Measurements from ENCODE around the gene FERMT3. TPM values are rescaled to one million over a fixed set of nuclear protein-coding genes. Genes with fewer than 3 reads are reported as not detected.

FERMT3 gene
- total RNA-seq, 1 experiment from 2014 or later = 4.3 TPM

DNA sequence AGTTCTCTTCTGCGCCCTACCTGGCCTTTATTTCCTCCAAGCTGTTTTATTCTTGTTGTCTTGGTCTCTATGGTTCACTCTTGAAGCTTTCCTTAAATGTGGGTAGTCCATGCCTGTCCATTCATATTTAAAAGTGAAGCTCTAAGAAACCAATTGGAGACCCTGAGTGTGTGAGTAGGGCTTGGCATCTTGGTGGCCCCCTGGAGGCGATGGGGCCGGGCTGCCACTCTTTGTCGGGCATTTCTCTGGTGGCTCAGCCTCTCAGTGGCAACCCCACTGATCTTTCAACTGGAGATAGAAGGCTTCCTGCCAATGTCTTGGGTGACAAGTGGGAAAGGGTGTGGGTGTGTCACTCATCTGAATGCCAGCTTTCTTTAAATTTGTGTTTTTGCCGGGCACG is 10.4 kb downstream of the FERMT3 start:
- Mint-ChIP-seq H3K27ac (ENCODE audit: unreplicated experiment) (no peak overlapping the region), H3K4me1 (ENCODE audit: low read depth, unreplicated experiment) (no peaks in the 10 kb centered on the region), H3K4me3 (ENCODE audit: unreplicated experiment) (no peak overlapping the region), H3K27me3 (ENCODE audit: insufficient read depth, unreplicated experiment) (no peaks in the 10 kb centered on the region), H3K9me3 (ENCODE audit: unreplicated experiment) (no peaks in the 10 kb centered on the region), H3K36me3 (ENCODE audit: insufficient read depth, unreplicated experiment) (peaks cover 7% of the 10 kb centered on the region)
- intact Hi-C loops (cut with micrococcal nuclease; ENCODE audit: unreplicated experiment) = no loop called here
- Histone ChIP-seq H3K27me3 (replicated peaks; ENCODE audit: control insufficient read depth, insufficient read depth, low read length) (no peaks in the 10 kb centered on the region), H3K4me1 (no peaks in the 10 kb centered on the region), H3K9me3 (no peaks in the 10 kb centered on the region), H3K36me3 (ENCODE audit: control insufficient read depth, insufficient read depth, low read length) (no peaks in the 10 kb centered on the region; the same call in none of the 2 replicates), H3K4me3 (ENCODE audit: low read depth, low read length) (no peak overlapping the region)
- TF ChIP-seq CTCF (IDR thresholded peaks at IDR 0.05; ENCODE audit: insufficient read depth in 1 of 2, low read depth in 1 of 2, low read length in 1 of 2, severe bottlenecking in 1 of 2, unreplicated experiment in 1 of 2) = no peak
- CTCF ChIA-PET = interaction anchor here (0.6 to 0.7 kb wide), 2 partner anchors 36 to 88 kb away, joined by 3 to 5 read pairs; partner anchors contain the start of gene ESRRA
- POLR2A ChIA-PET = no interaction called here
- DNase-seq = no peak
- BruUV-seq (replicated peaks) = no TSS peak

DNA sequence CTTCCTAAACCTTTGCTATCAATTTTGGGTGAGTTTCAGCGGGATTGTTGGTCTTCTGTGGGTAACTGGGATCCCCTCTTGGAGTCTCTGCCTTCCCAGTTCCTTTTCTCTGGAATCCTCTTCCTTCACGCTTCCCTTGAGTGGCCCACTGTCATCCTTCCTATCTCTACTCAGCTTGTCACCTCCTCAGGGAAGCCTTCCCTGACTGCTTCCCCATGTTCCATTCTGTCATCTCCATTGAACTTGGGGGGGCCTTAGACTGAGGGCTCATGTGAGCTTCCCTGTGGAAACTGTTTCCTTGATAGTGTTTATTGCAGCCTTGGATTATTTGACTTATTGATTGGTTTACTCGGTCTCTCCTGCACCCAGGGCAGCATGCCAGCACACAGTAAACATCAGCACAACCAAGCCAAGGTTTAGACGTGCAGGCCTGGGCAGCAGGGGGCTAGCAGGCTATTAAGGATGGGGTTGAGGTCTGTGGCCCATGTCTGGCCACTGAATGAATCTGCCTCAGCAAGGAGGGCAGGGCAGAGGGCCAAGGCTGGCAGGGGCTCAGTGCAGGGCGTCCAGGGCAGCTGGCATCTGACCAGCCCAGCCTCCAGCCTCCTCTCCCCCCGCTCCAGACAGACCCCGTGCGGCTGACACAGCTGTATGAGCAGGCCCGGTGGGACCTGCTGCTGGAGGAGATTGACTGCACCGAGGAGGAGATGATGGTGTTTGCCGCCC is 12.3 kb downstream of the FERMT3 start:
- no TSS peak for BruUV-seq (replicated peaks)
- TF ChIP-seq CTCF (IDR thresholded peaks at IDR 0.05; ENCODE audit: insufficient read depth in 1 of 2, low read depth in 1 of 2, low read length in 1 of 2, severe bottlenecking in 1 of 2, unreplicated experiment in 1 of 2) = no peak
- ChIA-PET CTCF (no interaction called here), POLR2A (no interaction called here)
- no peaks in the 10 kb centered on the region; the same call in 1 of the 2 replicates for H3K36me3 ChIP-seq (ENCODE audit: control insufficient read depth, insufficient read depth, low read length)
- intact Hi-C loops (cut with micrococcal nuclease; ENCODE audit: unreplicated experiment) = no loop called here
- no peaks in the 10 kb centered on the region for H3K27me3 Mint-ChIP-seq (ENCODE audit: insufficient read depth, unreplicated experiment)
- no peak overlapping the region for H3K4me3 ChIP-seq (ENCODE audit: low read depth, low read length)
- no peak for DNase-seq
- no peaks in the 10 kb centered on the region for H3K9me3 ChIP-seq
- no peak overlapping the region for H3K4me3 Mint-ChIP-seq (ENCODE audit: unreplicated experiment)
- no peak overlapping the region for H3K27ac Mint-ChIP-seq (ENCODE audit: unreplicated experiment)
- peaks cover 11% of the 10 kb centered on the region for H3K36me3 Mint-ChIP-seq (ENCODE audit: insufficient read depth, unreplicated experiment)
- H3K9me3 Mint-ChIP-seq (ENCODE audit: unreplicated experiment) = no peaks in the 10 kb centered on the region
- no peaks in the 10 kb centered on the region for H3K4me1 Mint-ChIP-seq (ENCODE audit: low read depth, unreplicated experiment)
- no peaks in the 10 kb centered on the region for H3K27me3 ChIP-seq (replicated peaks; ENCODE audit: control insufficient read depth, insufficient read depth, low read length)
- no peaks in the 10 kb centered on the region for H3K4me1 ChIP-seq

- POLR2A ChIA-PET = no interaction called here
Measured at GRCh38 chr11:64219354-64219684, 12.8 kb downstream of the FERMT3 start.

More at GRCh38 chr11:64219354-64219684, 12.8 kb downstream of the FERMT3 start:
- Mint-ChIP-seq H3K4me3 (ENCODE audit: unreplicated experiment) (no peak overlapping the region), H3K27ac (ENCODE audit: unreplicated experiment) (no peak overlapping the region), H3K4me1 (ENCODE audit: low read depth, unreplicated experiment) (no peaks in the 10 kb centered on the region), H3K36me3 (ENCODE audit: insufficient read depth, unreplicated experiment) (peaks cover 11% of the 10 kb centered on the region), H3K9me3 (ENCODE audit: unreplicated experiment) (no peaks in the 10 kb centered on the region), H3K27me3 (ENCODE audit: insufficient read depth, unreplicated experiment) (no peaks in the 10 kb centered on the region)
- Histone ChIP-seq H3K4me1 (no peaks in the 10 kb centered on the region), H3K4me3 (ENCODE audit: low read depth, low read length) (no peak overlapping the region), H3K27me3 (replicated peaks; ENCODE audit: control insufficient read depth, insufficient read depth, low read length) (no peaks in the 10 kb centered on the region), H3K36me3 (ENCODE audit: control insufficient read depth, insufficient read depth, low read length) (no peaks in the 10 kb centered on the region; the same call in 1 of the 2 replicates), H3K9me3 (no peaks in the 10 kb centered on the region)
- no peak for TF ChIP-seq CTCF (IDR thresholded peaks at IDR 0.05; ENCODE audit: insufficient read depth in 1 of 2, low read depth in 1 of 2, low read length in 1 of 2, severe bottlenecking in 1 of 2, unreplicated experiment in 1 of 2)
- no peak for DNase-seq
- no TSS peak for BruUV-seq (replicated peaks)
- intact Hi-C loops (cut with micrococcal nuclease; ENCODE audit: unreplicated experiment) = no loop called here
- CTCF ChIA-PET = no interaction called here
